ENCODE measurements around the gene ZC3H4.
"Not testable (repeated sequence)": the region's sequence is repeated elsewhere in the genome, so short reads cannot be mapped to it uniquely, and the experiment has no call there.

Gene ZC3H4

GRCh38 chr19:47084879-47085439 is 28.6 kb downstream of the ZC3H4 start:
- no peak for DNase-seq (ENCODE audit: low read depth in 2 of 2)

- DNase-seq (ENCODE audit: low read depth in 2 of 2) = no peak
These were observed 31.1 kb downstream of the ZC3H4 start for GRCh38 chr19:47082493-47082892.

GRCh38 chr19:47081095-47081494 is 32.5 kb downstream of the ZC3H4 start:
- no peak for DNase-seq (ENCODE audit: low read depth in 2 of 2)

- DNase-seq (ENCODE audit: low read depth in 2 of 2) = not testable (repeated sequence)
These were observed 35.2 kb downstream of the ZC3H4 start for GRCh38 chr19:47078351-47078750.

GRCh38 chr19:47075941-47076340 is 37.6 kb downstream of the ZC3H4 start:
- no peak for DNase-seq (ENCODE audit: low read depth in 2 of 2)

GRCh38 chr19:47075179-47075810 is 38.3 kb downstream of the ZC3H4 start:
- no peak for DNase-seq (ENCODE audit: low read depth in 2 of 2)

- DNase-seq (ENCODE audit: low read depth in 2 of 2) = no peak
These were observed 39.0 kb downstream of the ZC3H4 start for GRCh38 chr19:47074621-47075020.

GRCh38 chr19:47073574-47073973 is 40.0 kb downstream of the ZC3H4 start:
- DNase-seq (ENCODE audit: low read depth in 2 of 2) = no peak

GRCh38 chr19:47072323-47072722 is 41.3 kb downstream of the ZC3H4 start:
- DNase-seq (ENCODE audit: low read depth in 2 of 2) = no peak

GRCh38 chr19:47071731-47072130 is 41.8 kb downstream of the ZC3H4 start:
- no peak for DNase-seq (ENCODE audit: low read depth in 2 of 2)

- no peak for DNase-seq (ENCODE audit: low read depth in 2 of 2)
These were observed 42.8 kb downstream of the ZC3H4 start for GRCh38 chr19:47070756-47071155.

GRCh38 chr19:47069795-47070194 is 43.8 kb downstream of the ZC3H4 start:
- no peak for DNase-seq (ENCODE audit: low read depth in 2 of 2)

GRCh38 chr19:47068876-47069406 is 44.6 kb downstream of the ZC3H4 start:
- DNase-seq (ENCODE audit: low read depth in 2 of 2) = no peak

GRCh38 chr19:47068246-47068645 is 45.3 kb downstream of the ZC3H4 start:
- no peak for DNase-seq (ENCODE audit: low read depth in 2 of 2)

GRCh38 chr19:47067215-47067847 is 46.2 kb downstream of the ZC3H4 start:
- no peak for DNase-seq (ENCODE audit: low read depth in 2 of 2)

GRCh38 chr19:47066376-47067214 is 47.0 kb downstream of the ZC3H4 start:
- no peak for DNase-seq (ENCODE audit: low read depth in 2 of 2)

- no peak for DNase-seq (ENCODE audit: low read depth in 2 of 2)
These were observed 48.3 kb downstream of the ZC3H4 start for GRCh38 chr19:47065242-47065641.

GRCh38 chr19:47063874-47064273 is 49.7 kb downstream of the ZC3H4 start:
- no peak for DNase-seq (ENCODE audit: low read depth in 2 of 2)

- no peak for DNase-seq (ENCODE audit: low read depth in 2 of 2)
These were observed 55.0 kb downstream of the ZC3H4 start for GRCh38 chr19:47058621-47059022.

- no peak for DNase-seq (ENCODE audit: low read depth in 2 of 2)
These were observed 56.2 kb downstream of the ZC3H4 start for GRCh38 chr19:47057328-47057727.

- DNase-seq (ENCODE audit: low read depth in 2 of 2) = no peak
These were observed 57.2 kb downstream of the ZC3H4 start for GRCh38 chr19:47056411-47056810.

GRCh38 chr19:47050562-47050961 is 63.0 kb downstream of the ZC3H4 start:
- not testable (repeated sequence) for DNase-seq (ENCODE audit: low read depth in 2 of 2)
